Left ventricle myocardium inferior (tissue), 1 donor: Measurements from ENCODE around the gene PAK2. TPM values are rescaled to one million over a fixed set of nuclear protein-coding genes. Genes with fewer than 3 reads are reported as not detected.
"Not testable (repeated sequence)": the region's sequence is repeated elsewhere in the genome, so short reads cannot be mapped to it uniquely, and the experiment has no call there.

ENCODE experiments used
- DNase-seq: peaks from one replicate; pipeline ENCODE4 v3.0.0-alpha.2; 2020
- H3K27ac ChIP-seq: fragments of 200-600 bp; replicated peaks from 2 replicates; pipeline ENCODE4 v1.8.0; 2021
- H3K27me3 ChIP-seq: fragments of 200-600 bp; 2 replicates; pipeline ENCODE4 v1.8.0; 2021; ENCODE audit warnings: low read depth
- H3K36me3 ChIP-seq: fragments of 200-600 bp; 2 replicates; pipeline ENCODE4 v1.8.0; 2021
- H3K4me1 ChIP-seq: fragments of 200-600 bp; 2 replicates; pipeline ENCODE4 v1.8.0; 2021
- H3K4me3 ChIP-seq: fragments of 200-600 bp; 2 replicates; pipeline ENCODE4 v1.8.0; 2021; ENCODE audit warnings: mild to moderate bottlenecking, moderate library complexity
- H3K9me3 ChIP-seq: fragments of 200-600 bp; replicated peaks from 2 replicates; pipeline ENCODE4 v1.8.0; 2021
- CTCF ChIP-seq: fragments of 200-600 bp; IDR thresholded peaks from 2 replicates; pipeline ENCODE4 v1.8.0; 2021; ENCODE audit warnings: antibody characterized with exemption, mild to moderate bottlenecking, borderline replicate concordance
- intact Hi-C: fragments of 100-400 bp; cut with micrococcal nuclease; formaldehyde crosslinking; loops from one replicate; pipeline ENCODE4 v1.11.0; 2022
- total RNA-seq: library from RNA; stranded (reverse); fragmentation: NEBNext Ultra II Directional; extraction: Animal tissue kit (Norgen Biotek cat#: 25700); gene quantifications from one replicate; pipeline ENCODE4 v1.2.1, GENCODE V29; 2021
- donor health status: DM: no; HTN: yes; CAD: no; lungs with severe emphysema.

Gene PAK2
- total RNA-seq, 1 donor from 2014 or later = 45.7 TPM

GRCh38 chr3:196740481-196741248 is 1.0 kb downstream of the PAK2 start:
- peak; percentile 17 for DNase-seq
- Histone ChIP-seq H3K36me3 (peaks cover 3% of the 10 kb centered on the region), H3K9me3 (no peaks in the 10 kb centered on the region), H3K4me1 (peaks cover 43% of the 10 kb centered on the region), H3K4me3 (peak overlapping the region; percentile 79), H3K27ac (peak overlapping the region; percentile 96), H3K27me3 (no peaks in the 10 kb centered on the region)
- no peak for TF ChIP-seq CTCF
- intact Hi-C loops = no loop called here

- no peak for TF ChIP-seq CTCF
- intact Hi-C loops = no loop called here
- no peaks in the 10 kb centered on the region for H3K9me3 ChIP-seq
- no peak for DNase-seq
- peaks cover 43% of the 10 kb centered on the region for H3K4me1 ChIP-seq
- peaks cover 6% of the 10 kb centered on the region for H3K36me3 ChIP-seq
- H3K27me3 ChIP-seq = no peaks in the 10 kb centered on the region
- peak overlapping the region; percentile 79 for H3K4me3 ChIP-seq
- H3K27ac ChIP-seq = peak overlapping the region; percentile 96
Measured at GRCh38 chr3:196741249-196741889, 1.7 kb downstream of the PAK2 start.

- H3K9me3 ChIP-seq, intact Hi-C loops, H3K4me3 ChIP-seq, H3K27ac ChIP-seq, H3K36me3 ChIP-seq, H3K27me3 ChIP-seq, DNase-seq: not testable (repeated sequence)
- peaks cover 47% of the 10 kb centered on the region for H3K4me1 ChIP-seq
Measured at GRCh38 chr3:196743569-196743968, 3.9 kb downstream of the PAK2 start.

GRCh38 chr3:196749125-196749524 is 9.5 kb downstream of the PAK2 start:
- intact Hi-C loops = no loop called here
- Histone ChIP-seq H3K9me3 (peaks cover 4% of the 10 kb centered on the region), H3K36me3 (peaks cover 4% of the 10 kb centered on the region), H3K27ac (no peak overlapping the region), H3K4me1 (peaks cover 14% of the 10 kb centered on the region), H3K4me3 (no peak overlapping the region), H3K27me3 (no peaks in the 10 kb centered on the region)
- TF ChIP-seq CTCF = no peak
- no peak for DNase-seq

- Histone ChIP-seq H3K9me3 (peaks cover 15% of the 10 kb centered on the region), H3K4me1 (peaks cover 24% of the 10 kb centered on the region), H3K27me3 (no peaks in the 10 kb centered on the region), H3K27ac (no peak overlapping the region), H3K36me3 (no peaks in the 10 kb centered on the region), H3K4me3 (no peak overlapping the region)
- no peak for DNase-seq
- intact Hi-C loops = no loop called here
- no peak for TF ChIP-seq CTCF
Measured at GRCh38 chr3:196753201-196753600, 13.5 kb downstream of the PAK2 start.
